Measurements from ENCODE around the gene DNAJC6. TPM values are rescaled to one million over a fixed set of nuclear protein-coding genes. Genes with fewer than 3 reads are reported as not detected.

Gene DNAJC6
- total RNA-seq, 3 donors from 2014 or later, result 1.6 to 9.6 (median 1.8) TPM

- TF ChIP-seq CTCF (IDR thresholded peaks at IDR 0.05), result no peak
- intact Hi-C loops (cut with DNase I, micrococcal nuclease), result no loop called here
- ATAC-seq (no peak), DNase-seq (no peak)
- Histone ChIP-seq H3K9me3 (no peaks in the 10 kb centered on the region), H3K4me1 (ENCODE audit: low read depth) (no peaks in the 10 kb centered on the region), H3K4me3 (no peak overlapping the region), H3K36me3 (ENCODE audit: low read depth) (no peaks in the 10 kb centered on the region)
These were observed 35.0 kb downstream of the DNAJC6 start for GRCh38 chr1:65344171-65344814.

GRCh38 chr1:65346190-65346589 is 36.8 kb downstream of the DNAJC6 start:
- ATAC-seq, result no peak
- DNase-seq, result no peak
- TF ChIP-seq CTCF (IDR thresholded peaks at IDR 0.05), result no peak
- Histone ChIP-seq H3K4me1 (ENCODE audit: low read depth) (no peaks in the 10 kb centered on the region), H3K9me3 (no peaks in the 10 kb centered on the region), H3K36me3 (ENCODE audit: low read depth) (no peaks in the 10 kb centered on the region), H3K4me3 (no peak overlapping the region)
- intact Hi-C loops (cut with DNase I, micrococcal nuclease), result no loop called here

GRCh38 chr1:65355031-65355712 is 45.8 kb downstream of the DNAJC6 start:
- H3K4me1 ChIP-seq (ENCODE audit: low read depth), result no peaks in the 10 kb centered on the region
- no peaks in the 10 kb centered on the region for H3K9me3 ChIP-seq
- ATAC-seq (no peak), DNase-seq (no peak)
- intact Hi-C loops (cut with DNase I, micrococcal nuclease), result no loop called here
- no peak overlapping the region for H3K4me3 ChIP-seq
- H3K36me3 ChIP-seq (ENCODE audit: low read depth), result no peaks in the 10 kb centered on the region
- TF ChIP-seq CTCF (IDR thresholded peaks at IDR 0.05), result no peak

- Histone ChIP-seq H3K4me3 (no peak overlapping the region), H3K36me3 (ENCODE audit: low read depth) (no peaks in the 10 kb centered on the region), H3K9me3 (no peaks in the 10 kb centered on the region), H3K4me1 (ENCODE audit: low read depth) (no peaks in the 10 kb centered on the region)
- no peak for TF ChIP-seq CTCF (IDR thresholded peaks at IDR 0.05)
- DNase-seq, result no peak
- intact Hi-C loops (cut with DNase I, micrococcal nuclease), result no loop called here
- no peak for ATAC-seq
These were observed 48.1 kb downstream of the DNAJC6 start for GRCh38 chr1:65357291-65357960.

GRCh38 chr1:65359888-65360287 is 50.5 kb downstream of the DNAJC6 start:
- Histone ChIP-seq H3K36me3 (ENCODE audit: low read depth) (no peaks in the 10 kb centered on the region), H3K4me3 (no peak overlapping the region)
- intact Hi-C loops (cut with DNase I, micrococcal nuclease), result no loop called here

More at GRCh38 chr1:65359888-65360287, 50.5 kb downstream of the DNAJC6 start:
- ATAC-seq (no peak), DNase-seq (no peak)
- H3K4me1 ChIP-seq (ENCODE audit: low read depth), result no peaks in the 10 kb centered on the region
- no peaks in the 10 kb centered on the region for H3K9me3 ChIP-seq
- TF ChIP-seq CTCF (IDR thresholded peaks at IDR 0.05), result no peak

Measured in mucosa of descending colon (tissue), 3 donors.